Suppressor macrophage treated with lipopolysaccharide for 1 hour (primary cell): ENCODE measurements around the gene ZCWPW1.
A peak's percentile ranks its signal among the peaks of the same experiment; 100 is the strongest.
"Not testable (repeated sequence)": the region's sequence is repeated elsewhere in the genome, so short reads cannot be mapped to it uniquely, and the experiment has no call there.

Experiments
- DNase-seq, 3 donors: peaks; one replicate each; pipeline ENCODE4 v3.0.0-alpha.2; 2020 to 2022

ZCWPW1 gene

DNA sequence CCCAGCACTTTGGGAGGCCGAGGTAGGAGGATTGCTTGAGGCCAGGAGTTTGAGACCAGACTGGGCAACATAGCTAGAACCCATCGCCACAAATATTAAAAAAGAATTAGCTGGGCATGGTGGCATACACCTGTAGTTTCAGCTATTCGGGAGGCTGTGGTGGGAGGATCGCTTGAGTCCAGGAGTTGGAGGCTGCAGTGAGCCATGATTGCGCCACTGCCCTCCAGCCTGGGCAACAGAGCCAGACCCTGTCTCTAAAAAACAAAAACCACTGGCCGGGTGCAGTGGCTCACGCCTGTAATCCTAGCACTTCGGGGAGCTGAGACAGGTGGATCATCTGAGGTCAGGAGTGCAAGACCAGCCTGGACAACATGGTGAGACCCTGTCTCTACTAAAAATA, 25.4 kb upstream of the ZCWPW1 start:
- not testable (repeated sequence) for DNase-seq

DNA sequence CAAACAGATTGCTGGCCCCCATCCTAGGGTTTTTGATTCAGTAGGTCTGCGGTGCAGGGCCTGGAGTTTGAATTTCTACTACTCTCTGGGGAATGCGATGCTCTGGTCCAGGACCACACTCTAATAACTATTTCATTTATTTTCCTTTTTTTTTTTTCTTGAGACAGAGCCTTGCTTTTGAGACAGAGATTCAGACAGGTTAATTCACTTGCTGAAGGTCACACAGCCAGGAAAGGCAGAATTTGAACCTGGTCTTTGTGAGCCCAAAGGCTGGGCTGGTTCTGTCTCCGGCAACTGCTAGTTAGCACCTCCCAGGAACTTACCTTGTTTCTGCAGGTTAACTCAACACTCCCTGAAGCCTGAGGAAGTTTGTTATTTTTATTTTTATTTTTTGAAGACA, 24.0 kb upstream of the ZCWPW1 start:
- no peak for DNase-seq

DNA sequence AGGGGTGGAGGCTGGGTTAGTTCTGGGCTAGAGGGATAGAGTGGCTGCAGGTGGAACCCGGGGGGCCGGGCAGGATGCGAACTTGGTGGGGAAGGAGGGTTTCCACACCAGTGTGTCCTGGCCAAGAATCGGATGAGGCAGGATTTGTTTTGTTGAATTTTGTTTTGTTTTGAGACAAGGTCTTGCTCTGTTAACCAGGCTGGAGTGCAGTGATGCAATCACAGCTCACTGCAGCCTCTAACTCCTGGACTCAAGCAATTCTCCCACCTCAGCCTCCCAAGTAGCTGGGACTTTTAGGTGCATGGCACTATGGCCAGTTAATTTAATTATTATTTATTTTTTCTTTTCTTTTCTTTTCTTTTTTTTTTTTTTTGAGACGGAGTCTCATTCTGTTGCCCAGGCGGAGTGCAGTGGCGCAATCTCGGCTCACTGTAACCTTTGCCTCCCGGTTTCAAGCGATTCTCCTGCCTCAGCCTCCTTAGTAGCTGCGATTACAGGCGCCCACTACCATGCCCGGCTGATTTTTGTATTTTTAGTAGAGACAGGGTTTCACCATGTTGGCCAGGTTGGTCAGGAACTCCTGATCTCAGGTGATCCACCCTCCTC, 20.8 kb upstream of the ZCWPW1 start:
- DNase-seq = no peak

DNA sequence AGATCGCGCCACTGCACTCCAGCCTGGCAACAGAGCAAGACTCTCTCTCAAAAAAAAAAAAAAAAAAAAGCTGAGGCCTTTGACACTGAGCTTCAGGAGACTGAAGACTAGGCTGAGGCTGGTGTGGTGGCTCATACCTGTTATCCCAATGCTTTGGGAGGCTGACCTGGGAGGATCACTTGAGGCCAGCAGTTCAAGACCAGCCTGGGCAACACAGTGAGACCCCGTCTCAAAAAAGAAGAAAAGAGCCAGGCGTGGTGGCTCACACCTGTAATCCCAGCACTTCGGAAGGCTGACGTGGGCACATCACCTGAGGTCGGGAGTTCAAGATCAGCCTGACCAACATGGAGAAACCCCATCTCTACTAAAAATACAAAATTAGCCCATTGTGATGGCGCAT, 18.9 kb upstream of the ZCWPW1 start:
- not testable (repeated sequence) for DNase-seq

DNA sequence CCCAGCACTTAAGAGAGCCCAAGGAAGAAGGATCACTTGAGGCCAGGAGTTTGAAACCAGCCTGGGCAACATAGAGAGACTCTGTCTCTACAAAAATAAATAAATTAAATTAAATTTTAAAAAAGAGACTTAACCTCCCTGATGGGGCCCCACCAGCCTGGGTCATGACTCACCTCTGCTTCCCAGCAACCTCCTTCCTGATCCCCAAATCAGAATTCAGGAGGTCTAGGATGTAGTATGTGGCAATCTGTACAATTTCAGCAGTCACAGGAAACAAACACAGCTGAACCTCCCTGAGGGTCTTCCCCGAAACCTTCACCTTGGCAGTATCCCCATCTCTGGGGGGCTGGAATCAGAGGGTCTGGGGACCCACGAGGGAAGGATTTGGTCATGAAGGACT, 17.5 kb upstream of the ZCWPW1 start:
- no peak for DNase-seq

DNA sequence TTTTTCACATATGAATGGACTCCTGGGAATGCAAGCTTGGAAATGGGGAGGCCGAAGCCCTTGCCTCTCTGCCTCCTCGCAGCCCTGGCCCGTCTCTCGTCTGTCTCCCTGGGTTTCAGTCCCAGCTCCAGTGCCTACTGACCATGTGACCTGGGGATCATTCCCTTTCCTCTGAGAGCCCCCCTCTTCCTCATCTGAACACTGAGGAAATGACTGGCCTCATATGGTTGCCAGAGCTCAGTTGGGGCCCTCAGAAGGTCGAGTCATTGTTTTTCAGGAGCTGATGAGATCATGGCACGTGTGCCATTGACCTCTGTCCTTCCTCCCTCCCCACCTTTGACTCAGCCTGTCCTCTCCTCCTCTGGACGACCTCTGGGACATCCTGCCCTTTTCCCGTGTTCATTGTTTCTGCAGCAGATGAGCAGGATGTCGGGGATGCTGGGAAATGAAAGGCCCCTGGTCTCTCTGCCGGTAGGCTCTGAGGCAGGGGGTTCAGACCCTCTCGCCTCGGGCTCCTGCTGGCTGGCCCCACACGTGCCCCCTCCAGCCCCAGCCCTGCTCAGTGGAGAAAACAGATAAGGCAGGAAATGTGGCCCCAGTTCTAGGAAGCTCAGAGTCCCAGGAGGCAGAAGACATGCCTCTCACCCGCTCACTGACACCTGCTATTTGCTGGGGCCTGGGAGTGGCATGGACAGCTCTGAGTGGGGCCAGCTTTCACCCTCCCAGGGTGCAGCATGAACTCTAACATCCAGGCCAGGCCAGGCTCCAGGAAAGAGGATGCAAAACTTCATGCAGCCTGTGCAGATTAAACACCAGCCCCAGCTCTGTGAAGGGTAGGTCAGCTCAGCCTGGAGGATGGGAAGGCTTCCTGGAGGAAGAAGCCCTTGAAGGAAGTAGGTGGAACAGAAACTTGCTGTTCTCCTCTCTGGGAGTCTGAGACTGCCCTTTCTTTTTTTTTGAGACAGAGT, 16.1 kb upstream of the ZCWPW1 start:
- peak; percentile 77 to 84 (median 81) for DNase-seq

DNA sequence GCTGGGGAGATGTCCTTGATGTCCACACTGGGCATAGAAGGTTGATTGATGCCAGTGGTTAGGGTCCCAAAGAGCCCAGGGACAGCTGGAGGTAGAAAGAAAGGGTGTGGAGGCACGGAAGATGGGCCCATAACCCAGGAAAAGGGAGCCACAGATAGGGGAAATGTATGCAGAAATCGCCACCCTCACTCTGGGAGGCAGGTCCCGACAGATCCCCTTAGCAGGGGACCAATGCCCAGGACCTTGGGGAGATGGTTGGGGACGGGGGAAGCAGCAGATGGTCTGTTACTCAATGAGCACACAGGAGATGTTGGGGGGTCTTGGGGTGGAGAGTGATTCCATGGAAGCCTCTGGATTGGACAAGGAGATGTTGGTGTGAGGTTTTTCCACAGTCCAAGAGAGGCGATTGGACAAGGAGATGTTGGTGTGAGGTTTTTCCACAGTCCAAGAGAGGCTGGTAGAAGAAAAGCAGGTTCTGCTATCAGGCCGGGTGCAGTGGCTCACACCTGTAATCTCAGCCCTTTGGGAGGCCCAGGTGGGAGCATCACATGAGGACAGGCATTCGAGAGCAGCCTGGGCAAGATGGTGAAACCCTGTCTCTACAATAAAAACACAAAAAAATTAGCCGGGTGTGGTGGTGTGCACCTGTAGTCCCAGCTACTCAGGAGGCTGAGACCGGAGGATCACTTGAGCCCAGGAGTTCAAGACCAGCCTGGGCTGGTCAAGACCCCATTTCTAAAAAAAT, 14.8 kb upstream of the ZCWPW1 start:
- no peak for DNase-seq

DNA sequence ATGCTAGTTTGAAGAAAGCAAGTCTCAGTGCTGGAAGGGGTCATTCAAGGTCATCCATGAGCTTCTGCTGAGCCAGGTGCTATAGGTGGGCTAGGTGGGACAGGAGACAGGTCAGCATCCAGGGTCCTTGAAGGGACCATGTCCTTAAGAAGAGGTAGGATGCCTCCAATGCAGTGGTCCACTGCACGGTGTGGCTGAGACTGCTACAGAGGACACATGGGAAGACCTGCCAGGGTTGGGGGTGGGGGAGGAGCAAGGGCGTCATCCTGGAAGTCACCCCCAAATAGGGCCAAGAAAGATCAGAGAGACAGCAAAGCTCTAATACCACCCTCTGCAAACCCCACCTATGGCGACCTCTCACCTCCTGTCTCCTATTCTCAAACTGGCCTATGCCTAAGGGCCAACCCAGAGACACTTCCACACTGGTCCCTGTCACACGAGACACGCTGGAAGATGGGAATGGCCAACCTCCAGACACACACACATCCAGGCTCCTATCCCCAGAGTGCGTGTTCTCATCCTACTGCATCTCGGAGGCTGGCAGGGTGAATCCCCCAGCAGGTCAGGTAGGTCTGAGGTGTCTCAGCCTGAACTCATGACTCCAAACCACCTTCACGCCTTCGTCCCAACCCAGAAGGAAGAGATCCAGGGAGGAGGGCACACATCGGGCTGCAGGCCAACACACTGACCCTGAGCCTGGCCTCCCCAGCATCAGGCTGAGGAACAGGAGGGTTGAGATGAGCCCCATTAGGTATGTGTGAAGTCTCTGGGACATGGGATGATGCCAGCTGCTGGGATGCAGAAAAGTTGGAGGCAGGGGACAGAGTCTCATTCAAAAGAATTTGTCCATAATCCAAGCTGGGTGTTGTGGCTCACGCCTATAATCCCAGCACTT, 13.4 kb upstream of the ZCWPW1 start:
- no peak for DNase-seq

DNA sequence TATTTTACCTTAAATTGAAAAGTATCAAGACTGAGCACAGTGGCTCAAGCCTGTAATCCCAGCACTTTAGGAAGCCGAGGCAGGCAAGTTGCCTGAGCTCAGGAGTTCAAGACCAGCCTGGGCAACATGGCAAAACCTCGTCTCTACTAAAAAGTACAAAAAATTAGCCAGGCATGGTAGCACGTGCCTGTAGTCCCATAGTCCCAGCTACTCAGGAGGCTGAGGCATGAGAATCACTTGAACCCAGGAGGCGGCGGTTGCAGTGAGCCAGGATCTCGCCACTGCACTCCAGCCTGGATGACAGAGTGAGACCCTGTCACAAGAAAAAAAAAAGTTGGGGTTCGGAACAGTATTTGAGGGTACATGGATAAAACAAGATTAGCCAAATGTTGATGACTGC, 10.7 kb upstream of the ZCWPW1 start:
- not testable (repeated sequence) for DNase-seq

DNA sequence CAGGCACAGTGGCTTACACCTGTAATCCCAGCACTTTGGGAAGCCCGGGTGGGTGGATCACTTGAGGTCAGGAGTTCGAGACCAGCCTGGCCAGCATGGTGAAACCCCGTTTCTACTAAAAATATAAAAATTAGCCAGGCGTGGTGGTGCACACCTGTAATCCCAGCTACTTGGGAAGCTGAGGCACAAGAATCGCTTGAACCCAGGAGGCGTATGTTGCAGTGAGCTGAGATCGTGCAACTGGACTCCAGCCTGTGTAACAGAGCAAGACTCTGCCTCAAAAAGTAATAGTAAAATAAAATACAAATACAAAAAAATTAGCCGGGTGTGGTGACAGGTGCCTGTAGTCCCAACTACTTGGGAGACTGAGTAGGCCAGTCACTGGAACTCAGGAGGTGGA, 10.2 kb upstream of the ZCWPW1 start:
- not testable (repeated sequence) for DNase-seq

DNA sequence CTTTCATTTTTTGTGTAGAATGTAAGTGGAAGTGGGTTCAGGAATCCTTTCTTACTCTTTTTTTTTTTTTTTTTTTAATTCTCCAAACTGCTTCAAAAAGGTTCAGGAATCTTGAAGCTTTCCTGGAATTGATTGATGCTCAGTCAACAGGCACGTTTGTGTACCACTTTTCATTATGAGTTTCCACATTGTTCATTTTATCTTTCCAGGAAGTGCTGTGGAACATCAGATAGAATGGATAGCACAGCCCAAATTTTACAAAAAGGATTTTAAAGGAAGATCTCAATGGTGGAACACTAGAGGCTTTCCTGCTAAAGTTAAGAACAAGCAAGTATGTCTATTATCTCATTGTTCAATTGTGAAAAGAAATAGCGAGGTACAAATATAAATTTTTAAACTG, 9.7 kb upstream of the ZCWPW1 start:
- DNase-seq = no peak

DNA sequence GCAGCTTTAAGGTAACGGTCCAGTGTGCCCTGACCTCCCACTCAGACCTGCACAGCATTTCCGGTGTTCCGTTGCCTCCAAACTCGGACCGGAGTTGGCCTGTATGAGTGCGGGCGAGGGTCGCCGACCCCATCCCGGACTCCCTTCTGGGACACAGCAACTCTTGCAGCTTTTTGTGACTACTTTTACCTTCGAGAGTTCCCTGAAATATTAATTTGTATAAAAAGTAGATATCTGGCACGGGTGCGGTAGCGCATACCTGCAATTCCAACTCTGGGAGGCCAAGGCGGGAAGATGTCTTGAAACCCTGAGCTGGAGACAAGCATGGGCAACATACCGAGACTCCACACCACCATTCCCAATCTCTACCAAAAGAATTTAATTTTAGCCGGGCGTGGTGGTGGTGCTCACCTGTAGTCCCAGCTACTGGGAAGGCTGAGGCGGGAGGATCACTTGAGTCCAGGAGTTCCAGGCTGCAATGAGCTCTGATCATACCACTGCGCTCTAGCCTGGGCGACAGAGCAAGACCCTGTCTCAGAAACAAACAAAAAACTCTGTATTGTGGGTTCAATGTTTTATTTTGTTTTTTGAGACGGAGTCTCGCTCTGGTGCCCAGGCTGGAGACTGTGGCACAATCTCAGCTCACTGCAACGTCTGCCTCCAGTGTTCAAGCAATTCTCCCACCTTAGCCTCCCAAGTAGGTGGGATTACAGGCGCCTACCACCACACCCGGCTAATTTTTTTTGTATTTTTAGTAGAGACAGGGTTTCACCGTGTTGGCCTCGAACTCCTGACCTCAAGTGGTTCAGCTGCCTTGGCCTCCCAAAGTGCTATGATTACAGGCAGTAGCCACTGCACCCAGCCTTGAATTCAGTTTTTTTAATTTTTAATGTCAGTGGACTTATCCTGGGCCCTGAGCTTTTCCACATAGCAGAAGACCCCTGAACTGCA, 8.9 kb upstream of the ZCWPW1 start:
- DNase-seq = no peak

DNA sequence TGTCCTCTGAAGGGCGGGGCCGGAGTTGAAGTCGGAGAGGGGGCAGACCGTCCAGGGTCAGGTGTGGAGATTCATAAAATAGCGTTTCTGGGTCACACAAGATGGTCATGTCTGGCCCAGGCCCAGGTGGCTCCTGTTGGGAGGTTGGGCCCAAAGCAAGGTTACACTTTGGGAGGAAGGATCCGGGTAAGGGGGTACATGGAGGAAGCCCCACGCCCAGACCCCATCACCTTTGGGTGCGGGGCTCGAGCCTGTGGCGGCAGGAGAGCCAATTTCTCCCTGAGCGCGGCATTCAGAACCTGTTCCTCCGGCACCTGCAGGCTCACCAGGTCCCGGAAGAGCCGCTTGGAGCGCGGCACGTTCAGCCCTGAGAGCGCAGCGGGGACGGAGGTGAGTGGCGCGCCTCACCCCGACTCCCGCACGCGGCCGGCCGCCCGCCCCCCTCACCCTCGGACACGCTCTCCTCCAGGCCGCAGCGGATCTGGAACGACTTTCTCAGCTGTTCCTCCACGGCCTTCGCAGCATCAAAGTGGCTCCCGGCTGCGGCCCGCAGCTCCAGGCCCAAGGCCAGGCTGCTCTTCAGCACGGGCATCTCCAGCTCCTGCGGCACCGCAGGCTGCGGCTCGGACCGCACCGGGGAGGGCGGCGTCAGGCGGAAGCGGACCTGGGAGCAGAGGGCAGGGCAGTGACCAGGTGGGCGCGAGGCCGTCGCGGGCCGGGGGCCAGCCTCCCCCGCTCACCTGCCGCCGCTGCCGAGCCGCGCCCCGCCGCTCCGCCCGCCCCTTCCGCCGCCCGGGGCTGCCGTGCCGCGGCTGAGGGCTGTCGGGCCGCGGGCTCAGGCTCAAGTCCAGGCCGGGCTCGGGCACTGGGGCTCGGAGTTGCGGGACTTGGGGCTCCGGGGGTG, 7.2 kb upstream of the ZCWPW1 start:
- DNase-seq = peak in 2 of 3 donors; percentile 27 to 34

DNA sequence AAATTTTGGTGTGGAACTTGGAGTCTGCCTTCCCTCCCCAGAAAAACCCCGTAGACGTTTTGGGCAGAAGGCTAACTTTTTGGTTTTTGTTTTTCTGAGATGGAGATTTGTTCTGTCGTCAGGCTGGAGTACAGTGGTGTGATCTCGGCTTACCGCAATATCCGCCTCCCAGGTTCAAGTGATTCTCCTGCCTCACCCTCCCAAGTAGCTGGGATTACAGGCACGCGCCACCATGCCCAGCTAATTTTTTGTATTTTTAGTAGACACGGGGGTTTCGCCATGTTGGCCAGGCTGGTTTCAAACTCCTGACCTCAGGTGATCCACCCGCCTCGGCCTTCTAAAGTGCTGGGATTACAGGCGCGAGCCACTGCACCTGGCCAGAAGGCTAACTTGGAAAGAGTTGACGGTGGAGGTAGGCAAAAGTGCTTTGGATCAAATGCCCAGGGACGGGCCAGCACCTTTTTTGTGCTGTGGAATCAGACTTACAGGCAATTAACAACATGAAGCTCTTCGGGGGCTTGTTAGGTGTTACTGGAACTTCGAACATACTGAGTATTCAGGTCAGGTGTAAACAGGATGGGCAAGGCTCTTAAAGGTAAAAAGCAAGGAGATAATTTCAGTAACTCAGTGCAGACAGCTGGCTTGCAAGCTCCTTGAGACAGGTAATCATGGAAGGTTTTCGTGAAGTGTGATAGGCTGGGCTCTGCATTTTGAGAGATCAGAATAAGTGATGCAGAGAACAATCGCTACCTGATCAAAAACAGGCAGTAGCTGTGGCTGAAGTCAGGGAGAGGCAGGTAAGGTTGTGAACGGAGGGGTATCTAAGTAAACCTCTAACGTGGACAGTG, 6.0 kb upstream of the ZCWPW1 start:
- DNase-seq = no peak

DNA sequence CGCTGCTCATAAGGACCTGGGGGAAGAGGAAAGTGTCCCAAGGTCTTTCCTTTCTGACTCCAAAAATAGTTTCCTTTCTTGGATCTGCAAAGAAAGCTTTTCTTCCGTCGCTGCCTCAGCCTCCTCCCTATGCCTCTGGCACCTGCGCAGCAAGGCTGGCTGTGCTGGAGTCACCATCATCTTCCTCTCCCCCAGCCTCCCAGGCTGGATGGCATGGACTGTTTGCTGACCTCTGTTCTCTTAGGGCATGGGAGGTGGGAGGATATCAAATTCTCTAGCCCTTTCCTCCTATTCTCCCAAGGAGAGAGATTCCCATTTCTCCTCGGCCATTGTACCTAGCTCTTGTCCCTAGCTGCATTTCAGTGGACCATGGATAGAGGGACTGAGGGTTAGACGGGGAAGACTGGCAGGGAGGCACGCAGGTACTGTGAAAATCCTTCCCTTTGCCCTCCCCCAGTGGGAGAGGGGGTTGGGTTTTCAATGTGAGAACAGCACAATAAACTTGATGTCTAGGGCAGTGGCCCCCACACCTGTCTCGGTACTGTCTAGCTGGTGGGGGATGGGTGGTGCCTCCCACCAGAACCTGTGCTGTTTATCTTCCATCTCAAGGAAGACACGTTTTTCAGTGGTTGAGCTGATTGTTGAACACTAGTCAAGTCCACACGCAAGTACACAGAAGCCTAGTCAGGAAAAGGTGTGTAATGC, 5.2 kb upstream of the ZCWPW1 start:
- no peak for DNase-seq

DNA sequence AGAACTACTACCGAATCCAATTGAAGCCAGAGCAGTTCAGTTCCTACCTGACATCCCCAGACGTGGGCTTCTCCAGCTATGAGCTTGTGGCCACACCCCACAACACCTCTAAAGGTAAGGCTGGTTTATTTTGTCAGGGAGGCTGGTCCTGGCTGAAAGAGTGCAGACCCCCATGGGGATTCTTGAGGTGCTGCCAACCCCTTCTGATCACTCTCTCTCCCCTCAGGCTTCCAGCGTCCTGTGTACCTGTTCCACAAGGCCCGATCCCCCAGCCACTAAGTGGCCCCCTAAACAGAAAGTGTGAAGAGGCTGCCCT, 4.7 kb upstream of the ZCWPW1 start:
- no peak for DNase-seq

DNA sequence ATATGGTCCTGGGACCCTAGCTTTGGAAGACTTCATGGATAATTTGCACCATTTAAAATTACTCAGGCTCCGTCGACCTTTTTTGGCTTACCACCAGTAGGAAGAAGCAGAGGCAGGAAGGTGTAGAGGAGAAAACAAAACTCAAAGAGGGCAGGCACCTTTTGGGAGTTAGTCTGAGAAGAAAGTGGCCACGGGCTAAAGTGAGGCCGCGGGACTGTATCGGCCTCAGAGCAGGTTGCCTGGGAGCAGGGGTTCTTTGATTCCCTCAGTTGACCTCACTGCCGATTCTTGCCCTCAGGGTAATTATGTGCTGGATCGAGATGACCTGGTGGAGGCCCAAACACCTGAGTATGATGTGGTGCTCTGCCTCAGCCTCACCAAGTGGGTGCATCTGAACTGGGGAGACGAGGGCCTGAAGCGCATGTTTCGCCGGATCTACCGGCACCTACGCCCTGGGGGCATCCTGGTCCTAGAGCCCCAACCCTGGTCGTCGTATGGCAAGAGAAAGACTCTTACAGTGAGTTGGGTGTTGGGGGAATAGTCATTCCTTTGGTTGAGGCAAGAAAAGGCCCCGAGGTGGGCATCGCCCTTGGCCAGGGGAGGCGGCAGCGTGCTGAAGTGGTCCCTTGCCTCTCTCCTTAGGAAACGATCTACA, 4.2 kb upstream of the ZCWPW1 start:
- no peak for DNase-seq

DNA sequence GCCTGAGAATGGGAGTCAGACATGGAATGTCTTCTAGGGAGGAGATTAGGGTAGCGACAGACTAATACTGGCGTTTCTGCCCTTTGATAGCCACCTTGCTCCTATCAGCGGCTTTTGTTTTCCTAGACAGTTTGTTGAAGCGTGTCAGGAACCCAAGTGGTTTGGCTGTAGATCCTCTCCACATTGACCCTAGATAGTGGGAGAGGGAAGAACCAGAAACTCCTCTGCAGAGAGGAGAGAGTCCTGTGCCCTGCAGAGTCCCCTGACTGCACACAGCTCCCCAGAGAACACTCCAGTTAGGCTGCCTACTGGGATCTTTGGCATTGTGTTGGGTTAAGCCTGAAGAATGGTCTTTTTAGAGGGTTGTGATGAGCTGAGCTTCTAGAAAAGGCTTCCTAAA, 3.5 kb upstream of the ZCWPW1 start:
- no peak for DNase-seq
